Measurements from ENCODE around the gene PANK1.

DNA sequence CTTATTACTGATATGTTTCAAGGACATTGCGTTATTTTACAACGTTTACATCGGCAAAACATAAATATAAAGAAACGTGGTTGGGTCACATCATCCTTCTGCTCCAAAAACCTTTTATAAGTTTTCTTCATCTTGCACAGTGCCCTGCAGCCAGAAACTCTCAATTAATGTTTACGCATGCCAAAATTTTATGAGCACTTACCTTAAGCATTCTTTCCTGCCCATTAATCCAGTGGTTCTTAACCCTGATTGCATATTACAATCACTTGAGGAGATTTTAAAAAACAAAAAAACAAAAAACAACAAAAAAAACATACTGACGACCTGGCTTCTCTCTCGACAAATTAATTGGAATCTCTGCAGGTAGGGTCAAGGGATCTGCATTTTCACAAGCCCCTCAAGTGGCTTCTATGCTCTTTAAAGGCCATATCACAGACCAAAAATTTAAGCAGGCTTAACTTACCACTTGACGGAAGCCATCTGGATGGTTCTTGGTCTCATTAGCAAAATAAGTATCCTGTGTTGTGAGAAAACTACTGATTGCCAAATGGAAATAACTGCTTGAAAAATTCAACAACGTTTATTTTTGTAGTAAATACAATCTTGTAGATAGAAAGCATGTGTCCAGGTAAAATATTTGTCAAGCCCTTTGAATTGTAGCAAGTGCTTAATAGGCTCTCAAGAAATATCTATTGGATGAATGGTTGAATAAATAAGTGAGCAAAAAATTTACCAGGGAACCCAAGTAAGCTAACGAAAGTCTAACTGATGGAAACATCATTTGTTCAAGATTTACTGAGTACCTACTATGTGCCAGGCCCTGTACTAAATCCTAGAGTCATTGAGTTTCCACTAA, 78.7 kb downstream of the PANK1 start:
- TF ChIP-seq, protein P1, sequence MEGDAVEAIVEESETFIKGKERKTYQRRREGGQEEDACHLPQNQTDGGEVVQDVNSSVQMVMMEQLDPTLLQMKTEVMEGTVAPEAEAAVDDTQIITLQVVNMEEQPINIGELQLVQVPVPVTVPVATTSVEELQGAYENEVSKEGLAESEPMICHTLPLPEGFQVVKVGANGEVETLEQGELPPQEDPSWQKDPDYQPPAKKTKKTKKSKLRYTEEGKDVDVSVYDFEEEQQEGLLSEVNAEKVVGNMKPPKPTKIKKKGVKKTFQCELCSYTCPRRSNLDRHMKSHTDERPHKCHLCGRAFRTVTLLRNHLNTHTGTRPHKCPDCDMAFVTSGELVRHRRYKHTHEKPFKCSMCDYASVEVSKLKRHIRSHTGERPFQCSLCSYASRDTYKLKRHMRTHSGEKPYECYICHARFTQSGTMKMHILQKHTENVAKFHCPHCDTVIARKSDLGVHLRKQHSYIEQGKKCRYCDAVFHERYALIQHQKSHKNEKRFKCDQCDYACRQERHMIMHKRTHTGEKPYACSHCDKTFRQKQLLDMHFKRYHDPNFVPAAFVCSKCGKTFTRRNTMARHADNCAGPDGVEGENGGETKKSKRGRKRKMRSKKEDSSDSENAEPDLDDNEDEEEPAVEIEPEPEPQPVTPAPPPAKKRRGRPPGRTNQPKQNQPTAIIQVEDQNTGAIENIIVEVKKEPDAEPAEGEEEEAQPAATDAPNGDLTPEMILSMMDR (IDR thresholded peaks at IDR 0.05), result no peak
- no peak for TF ChIP-seq ZFX (IDR thresholded peaks at IDR 0.05; ENCODE audit: borderline replicate concordance)
